ENCODE results near the gene SNRNP48.

DNA sequence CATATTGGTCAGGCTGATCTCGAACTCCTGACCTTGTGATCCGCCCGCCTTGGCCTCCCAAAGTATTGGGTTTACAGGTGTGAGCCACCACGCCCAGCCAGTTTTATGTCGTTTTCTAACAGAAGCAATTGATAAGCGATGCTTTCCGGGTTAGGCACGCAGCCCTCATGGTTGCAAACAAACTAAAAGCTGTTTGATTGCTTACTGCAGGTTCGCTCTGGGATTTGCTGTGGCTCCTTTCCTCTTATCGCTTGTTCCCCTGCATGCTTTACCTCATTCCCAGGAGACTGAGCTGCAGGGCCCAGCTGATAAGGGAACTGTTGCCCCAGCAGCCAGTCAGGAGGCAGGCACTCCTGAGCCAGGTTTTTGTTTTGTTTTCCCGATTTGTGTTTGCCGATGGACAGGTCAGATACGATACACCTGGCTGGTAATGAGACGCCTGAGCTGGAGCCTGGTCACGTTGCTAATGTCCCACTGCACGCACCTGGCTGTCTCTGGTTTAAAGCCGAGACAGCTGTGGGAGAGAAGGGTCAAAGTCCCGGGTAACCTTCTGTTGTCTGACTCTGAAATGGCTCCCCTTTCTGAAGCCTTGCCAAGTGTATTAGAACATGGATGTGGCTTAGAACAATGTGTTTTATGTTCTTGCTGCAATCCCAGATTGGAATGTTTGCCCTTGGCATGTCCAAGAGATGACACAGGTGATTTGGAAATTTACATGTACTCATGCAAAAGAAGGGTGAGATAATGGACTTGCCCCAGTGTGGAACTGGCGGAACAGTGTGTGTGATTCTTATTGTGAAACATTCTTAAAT, 28.6 kb upstream of the SNRNP48 start:
- TF ChIP-seq POLR2A (IDR thresholded peaks at IDR 0.05; ENCODE audit: low read length) (no peak), GATA1 (IDR thresholded peaks at IDR 0.05; ENCODE audit: low read depth, low read length) (no peak)
